ENCODE results near the gene TTC28. TPM values are rescaled to one million over a fixed set of nuclear protein-coding genes. Genes with fewer than 3 reads are reported as not detected.
"Not testable (repeated sequence)": the region's sequence is repeated elsewhere in the genome, so short reads cannot be mapped to it uniquely, and the experiment has no call there.

Gene TTC28
- total and polyA plus RNA-seq, 10 of the 15 experiments (the other 5 are each of a cell fraction or from before 2014, with no cell fraction given): 0.15 to 8.4 (median 1.4) TPM

GRCh38 chr22:28669387-28669786 is 10.3 kb downstream of the TTC28 start (continued):
- TF ChIP-seq ZBTB40 (IDR thresholded peaks at IDR 0.05; ENCODE audit: borderline replicate concordance) (no peak), MAX (IDR thresholded peaks at IDR 0.05; ENCODE audit: low read depth, low read length) (no peak), SRF (IDR thresholded peaks at IDR 0.05; ENCODE audit: low read depth in 2 of 2, low read length in 2 of 2) (no peak), STAT3 (IDR thresholded peaks at IDR 0.05; ENCODE audit: low read depth, low read length) (no peak), RAD21 (IDR thresholded peaks at IDR 0.05; ENCODE audit: insufficient read depth, low read depth, low read length) (no peak)

- H3K9ac ChIP-seq (ENCODE audit: control insufficient read depth, insufficient read depth, low read length); H3K79me2 ChIP-seq (ENCODE audit: control insufficient read depth, insufficient read depth, low read length); ATAC-seq; RAD21 ChIA-PET (ENCODE audit: unreplicated experiment); H3K27ac ChIP-seq (ENCODE audit: control insufficient read depth, insufficient read depth); H3K27me3 ChIP-seq (replicated peaks in 1 of 2; ENCODE audit: control insufficient read depth in 2 of 2, insufficient read depth in 2 of 2, low read length in 1 of 2); SMC1A ChIA-PET (ENCODE audit: uncharacterized antibody, unreplicated experiment); H4K20me1 ChIP-seq (ENCODE audit: control insufficient read depth, insufficient read depth); BruUV-seq (replicated peaks); H3K4me3 ChIP-seq; intact Hi-C loops (cut with micrococcal nuclease; ENCODE audit: unreplicated experiment); H3K9me3 ChIP-seq (replicated peaks; ENCODE audit: control insufficient read depth, insufficient read depth, low read length); CTCF ChIA-PET; FAIRE-seq; H3K4me1 ChIP-seq (ENCODE audit: control insufficient read depth, insufficient read depth, low read length); DNase-seq (ENCODE audit: low read depth, low spot score); H2AFZ ChIP-seq (ENCODE audit: control insufficient read depth, low read depth, low read length); H3K4me2 ChIP-seq (ENCODE audit: control insufficient read depth, insufficient read depth); in situ Hi-C loops (cut with MboI); H3K36me3 ChIP-seq (ENCODE audit: control insufficient read depth in 2 of 2, insufficient read depth in 2 of 2, low read length in 1 of 2): not testable (repeated sequence)
- no CpG with 5 or more reads among the region's 13 CpGs for WGBS (ENCODE audit: insufficient coverage, insufficient replicate concordance, low lambda C conversion rate, missing lambda C conversion rate)
- POLR2A ChIA-PET: interaction anchor here (0.6 kb wide), 1 partner anchor 397 kb away, joined by 6 read pairs; no protein-coding TSS in a partner anchor
Observed at GRCh38 chr22:28663569-28663942, 16.1 kb downstream of the TTC28 start.

Measured in GM12878 (cell line).